ENCODE measurements around the gene DCTN5. TPM values are rescaled to one million over a fixed set of nuclear protein-coding genes. Genes with fewer than 3 reads are reported as not detected.

DCTN5 gene
- total RNA-seq, 6 experiments from 2014 or later: 70.5 to 80.9 (median 76.4) TPM

DNA sequence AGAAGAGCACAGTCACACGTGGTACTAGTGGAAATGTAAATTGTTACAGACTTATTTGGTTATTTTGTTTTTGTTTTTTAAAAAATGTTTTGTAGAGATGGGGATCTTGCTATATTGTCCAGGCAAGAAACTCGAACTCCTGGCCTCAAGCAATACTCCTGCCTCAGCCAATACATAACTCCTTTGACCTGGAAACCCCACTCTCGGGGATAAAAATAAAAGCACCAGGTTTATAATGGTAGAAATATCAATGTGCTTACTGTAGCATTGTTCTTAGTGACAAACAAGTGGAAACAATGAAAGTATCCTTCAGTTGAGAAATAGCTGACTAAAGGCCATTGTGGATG is 83.5 kb downstream of the DCTN5 start:
- TF ChIP-seq, protein P1, sequence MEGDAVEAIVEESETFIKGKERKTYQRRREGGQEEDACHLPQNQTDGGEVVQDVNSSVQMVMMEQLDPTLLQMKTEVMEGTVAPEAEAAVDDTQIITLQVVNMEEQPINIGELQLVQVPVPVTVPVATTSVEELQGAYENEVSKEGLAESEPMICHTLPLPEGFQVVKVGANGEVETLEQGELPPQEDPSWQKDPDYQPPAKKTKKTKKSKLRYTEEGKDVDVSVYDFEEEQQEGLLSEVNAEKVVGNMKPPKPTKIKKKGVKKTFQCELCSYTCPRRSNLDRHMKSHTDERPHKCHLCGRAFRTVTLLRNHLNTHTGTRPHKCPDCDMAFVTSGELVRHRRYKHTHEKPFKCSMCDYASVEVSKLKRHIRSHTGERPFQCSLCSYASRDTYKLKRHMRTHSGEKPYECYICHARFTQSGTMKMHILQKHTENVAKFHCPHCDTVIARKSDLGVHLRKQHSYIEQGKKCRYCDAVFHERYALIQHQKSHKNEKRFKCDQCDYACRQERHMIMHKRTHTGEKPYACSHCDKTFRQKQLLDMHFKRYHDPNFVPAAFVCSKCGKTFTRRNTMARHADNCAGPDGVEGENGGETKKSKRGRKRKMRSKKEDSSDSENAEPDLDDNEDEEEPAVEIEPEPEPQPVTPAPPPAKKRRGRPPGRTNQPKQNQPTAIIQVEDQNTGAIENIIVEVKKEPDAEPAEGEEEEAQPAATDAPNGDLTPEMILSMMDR (IDR thresholded peaks at IDR 0.05): no peak
- Mint-ChIP-seq H3K27ac (no peak overlapping the region), H3K4me1 (ENCODE audit: low read depth) (peaks cover 12% of the 10 kb centered on the region), H3K9me3 (peaks cover 8% of the 10 kb centered on the region), H3K4me3 (no peak overlapping the region), H3K36me3 (ENCODE audit: low read depth) (no peaks in the 10 kb centered on the region; the same call in none of the 2 replicates), H3K27me3 (ENCODE audit: insufficient read depth) (peaks cover 8% of the 10 kb centered on the region; the same call in 1 of the 2 replicates)
- DNase-seq: no peak

DNA sequence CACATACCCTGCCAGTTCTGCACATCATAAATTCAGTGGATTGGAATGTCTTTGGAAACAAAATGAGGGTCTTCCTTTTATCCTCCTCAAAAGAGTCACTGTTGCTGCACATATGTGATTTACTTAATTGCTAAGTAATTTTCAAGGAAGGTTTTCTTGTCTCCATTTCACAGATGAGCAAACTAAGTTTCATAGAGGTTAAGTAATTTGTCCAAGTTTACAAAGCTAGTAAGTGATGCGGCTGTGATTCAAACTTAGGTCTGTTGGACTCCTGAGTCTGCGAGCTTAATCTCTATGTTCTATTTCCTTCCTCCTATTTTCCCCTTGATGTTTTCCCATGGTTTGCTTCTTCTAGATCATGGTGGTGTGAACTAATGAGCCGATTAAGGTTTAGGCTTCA is 85.4 kb downstream of the DCTN5 start:
- no peak for DNase-seq
- peaks cover 8% of the 10 kb centered on the region; the same call in 1 of the 2 replicates for H3K27me3 Mint-ChIP-seq (ENCODE audit: insufficient read depth)
- no peaks in the 10 kb centered on the region; the same call in none of the 2 replicates for H3K36me3 Mint-ChIP-seq (ENCODE audit: low read depth)
- peaks cover 16% of the 10 kb centered on the region for H3K4me1 Mint-ChIP-seq (ENCODE audit: low read depth)
- peaks cover 8% of the 10 kb centered on the region for H3K9me3 Mint-ChIP-seq
- H3K4me3 Mint-ChIP-seq: no peak overlapping the region
- TF ChIP-seq, protein P1 (IDR thresholded peaks at IDR 0.05): no peak
- H3K27ac Mint-ChIP-seq: no peak overlapping the region

Other genes with a start within 250 kb of the DCTN5 start
- gene COG7, start 188.3 kb upstream of the DCTN5 start, total RNA-seq (2021; fragmentation: NEBNext Ultra II Directional; extraction: Animal tissue kit (Norgen Biotek cat#: 25700)): 10 to 100 TPM; 17.7 to 21.2 (median 19.7) TPM
- 10 to 100 TPM; 28.1 to 38.0 (median 35.7) TPM for gene GGA2, start 131.0 kb upstream of the DCTN5 start, total RNA-seq (2021; fragmentation: NEBNext Ultra II Directional; extraction: Animal tissue kit (Norgen Biotek cat#: 25700))
- gene EARS2, start 84.1 kb upstream of the DCTN5 start, total RNA-seq (2021; fragmentation: NEBNext Ultra II Directional; extraction: Animal tissue kit (Norgen Biotek cat#: 25700)): 10 to 100 TPM; 22.1 to 30.8 (median 27.0) TPM
- gene UBFD1, start 83.7 kb upstream of the DCTN5 start, total RNA-seq (2021; fragmentation: NEBNext Ultra II Directional; extraction: Animal tissue kit (Norgen Biotek cat#: 25700)): 100 to 1,000 TPM in 3 of 6 experiments, 10 to 100 TPM in 3; 94.1 to 130 (median 99.2) TPM
- gene NDUFAB1, start 45.1 kb upstream of the DCTN5 start, total RNA-seq (2021; fragmentation: NEBNext Ultra II Directional; extraction: Animal tissue kit (Norgen Biotek cat#: 25700)): 100 to 1,000 TPM in 1 of 6 experiments, 10 to 100 TPM in 5; 79.4 to 101 (median 89.0) TPM
- gene PALB2, start 156 bp upstream of the DCTN5 start, total RNA-seq (2021; fragmentation: NEBNext Ultra II Directional; extraction: Animal tissue kit (Norgen Biotek cat#: 25700)): 10 to 100 TPM; 10.5 to 13.9 (median 12.2) TPM
- 100 to 1,000 TPM in 2 of 6 experiments, 10 to 100 TPM in 4; 40.5 to 105 (median 97.2) TPM for gene PLK1, start 37.4 kb downstream of the DCTN5 start, total RNA-seq (2021; fragmentation: NEBNext Ultra II Directional; extraction: Animal tissue kit (Norgen Biotek cat#: 25700))
- gene ERN2, start 71.8 kb downstream of the DCTN5 start, total RNA-seq (2021; fragmentation: NEBNext Ultra II Directional; extraction: Animal tissue kit (Norgen Biotek cat#: 25700)): not detected
- gene CHP2, start 113.6 kb downstream of the DCTN5 start, total RNA-seq (2021; fragmentation: NEBNext Ultra II Directional; extraction: Animal tissue kit (Norgen Biotek cat#: 25700)): not detected
- gene PRKCB, start 194.5 kb downstream of the DCTN5 start, total RNA-seq (2021; fragmentation: NEBNext Ultra II Directional; extraction: Animal tissue kit (Norgen Biotek cat#: 25700)): not detected

Data from HFFc6 (cell line).